DND-41 (cell line): Measurements from ENCODE around the gene SLC25A10.

Experiments
- CTCF ChIP-seq: IDR thresholded peaks from 2 replicates; pipeline ENCODE4 v1.5.1; 2012; ENCODE audit warnings: borderline replicate concordance, low read length, moderate library complexity, mild to moderate bottlenecking; ENCODE audit not compliant: poor library complexity, severe bottlenecking; ENCODE audit errors: extremely low read depth
- EZH2 ChIP-seq: IDR thresholded peaks from 3 replicates; pipeline ENCODE4 v1.6.1; 2012; ENCODE audit warnings: borderline replicate concordance, low read depth, mild to moderate bottlenecking, moderate library complexity, low read length, inconsistent platforms; ENCODE audit not compliant: severe bottlenecking

DNA sequence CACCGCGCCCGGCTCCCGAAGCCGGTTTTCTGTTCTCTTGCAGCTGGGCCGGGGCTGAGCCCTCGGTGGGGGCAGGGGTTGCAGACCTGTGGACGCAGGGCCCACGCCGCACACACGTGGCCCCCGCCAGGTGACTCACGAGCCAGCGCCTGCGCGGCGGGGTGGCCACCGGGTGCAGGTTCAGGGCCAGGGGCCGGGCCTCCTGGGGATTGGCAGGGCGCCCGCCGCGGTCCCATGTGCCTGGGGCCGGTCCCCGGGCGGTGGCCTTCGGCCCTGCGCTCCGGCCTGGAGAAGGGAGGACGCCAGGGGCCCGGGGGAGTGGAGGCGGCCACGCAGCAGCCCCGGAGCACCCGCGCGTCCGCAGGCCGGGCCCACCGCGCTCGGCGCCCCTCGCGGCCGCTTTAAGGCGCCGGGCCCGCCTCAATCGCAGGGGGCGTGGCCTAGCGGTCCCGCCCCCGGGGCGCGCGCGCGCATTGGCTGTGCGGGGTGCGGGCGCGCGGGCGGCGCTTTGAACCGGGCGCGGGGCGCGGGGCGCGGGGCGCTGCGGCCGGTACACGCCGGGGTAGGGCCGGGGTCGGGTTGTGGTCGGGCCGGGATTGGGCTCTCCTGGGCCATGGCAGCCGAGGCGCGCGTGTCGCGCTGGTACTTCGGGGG, at the start of gene SLC25A10:
- TF ChIP-seq EZH2 = no peak
- no peak for TF ChIP-seq CTCF
